ENCODE measurements around the gene ZBTB7C.

DNA sequence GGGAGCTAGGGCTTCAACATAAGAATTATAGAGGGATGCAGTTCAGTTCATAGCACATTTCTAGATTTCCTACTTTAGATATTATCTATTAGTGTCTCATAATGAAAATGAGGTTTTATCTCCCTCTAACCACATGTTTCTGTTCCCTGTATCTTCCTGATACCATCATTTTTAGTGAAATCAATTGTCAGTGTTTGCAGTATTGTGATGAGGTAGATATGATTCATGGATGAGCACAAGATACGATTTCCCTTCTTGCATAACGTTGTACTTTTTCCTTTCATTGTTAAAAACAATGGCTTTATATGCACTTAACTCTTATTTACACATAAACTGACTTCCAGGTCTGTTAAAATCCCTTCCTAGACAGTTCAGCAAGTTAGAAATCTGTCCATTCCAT is 211.4 kb downstream of the ZBTB7C start:
- TF ChIP-seq CBX2 (IDR thresholded peaks at IDR 0.05; ENCODE audit: borderline replicate concordance, low read depth), result no peak
- TF ChIP-seq, protein P1, sequence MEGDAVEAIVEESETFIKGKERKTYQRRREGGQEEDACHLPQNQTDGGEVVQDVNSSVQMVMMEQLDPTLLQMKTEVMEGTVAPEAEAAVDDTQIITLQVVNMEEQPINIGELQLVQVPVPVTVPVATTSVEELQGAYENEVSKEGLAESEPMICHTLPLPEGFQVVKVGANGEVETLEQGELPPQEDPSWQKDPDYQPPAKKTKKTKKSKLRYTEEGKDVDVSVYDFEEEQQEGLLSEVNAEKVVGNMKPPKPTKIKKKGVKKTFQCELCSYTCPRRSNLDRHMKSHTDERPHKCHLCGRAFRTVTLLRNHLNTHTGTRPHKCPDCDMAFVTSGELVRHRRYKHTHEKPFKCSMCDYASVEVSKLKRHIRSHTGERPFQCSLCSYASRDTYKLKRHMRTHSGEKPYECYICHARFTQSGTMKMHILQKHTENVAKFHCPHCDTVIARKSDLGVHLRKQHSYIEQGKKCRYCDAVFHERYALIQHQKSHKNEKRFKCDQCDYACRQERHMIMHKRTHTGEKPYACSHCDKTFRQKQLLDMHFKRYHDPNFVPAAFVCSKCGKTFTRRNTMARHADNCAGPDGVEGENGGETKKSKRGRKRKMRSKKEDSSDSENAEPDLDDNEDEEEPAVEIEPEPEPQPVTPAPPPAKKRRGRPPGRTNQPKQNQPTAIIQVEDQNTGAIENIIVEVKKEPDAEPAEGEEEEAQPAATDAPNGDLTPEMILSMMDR (IDR thresholded peaks at IDR 0.05), result no peak
- TF ChIP-seq POLR2A (IDR thresholded peaks at IDR 0.05; ENCODE audit: low read length), result no peak
- no peak for TF ChIP-seq RFX5 (IDR thresholded peaks at IDR 0.05)
- no peak for TF ChIP-seq FOSL2 (IDR thresholded peaks at IDR 0.05)
- TF ChIP-seq FOSL2 (CRISPR knock-in tag; IDR thresholded peaks at IDR 0.05), result no peak
- no peak for TF ChIP-seq ZNF302 (CRISPR knock-in tag; IDR thresholded peaks at IDR 0.05)
- TF ChIP-seq KDM5A (IDR thresholded peaks at IDR 0.05), result no peak
- TF ChIP-seq SMC3 (IDR thresholded peaks at IDR 0.05), result no peak
- TF ChIP-seq, protein P2, sequence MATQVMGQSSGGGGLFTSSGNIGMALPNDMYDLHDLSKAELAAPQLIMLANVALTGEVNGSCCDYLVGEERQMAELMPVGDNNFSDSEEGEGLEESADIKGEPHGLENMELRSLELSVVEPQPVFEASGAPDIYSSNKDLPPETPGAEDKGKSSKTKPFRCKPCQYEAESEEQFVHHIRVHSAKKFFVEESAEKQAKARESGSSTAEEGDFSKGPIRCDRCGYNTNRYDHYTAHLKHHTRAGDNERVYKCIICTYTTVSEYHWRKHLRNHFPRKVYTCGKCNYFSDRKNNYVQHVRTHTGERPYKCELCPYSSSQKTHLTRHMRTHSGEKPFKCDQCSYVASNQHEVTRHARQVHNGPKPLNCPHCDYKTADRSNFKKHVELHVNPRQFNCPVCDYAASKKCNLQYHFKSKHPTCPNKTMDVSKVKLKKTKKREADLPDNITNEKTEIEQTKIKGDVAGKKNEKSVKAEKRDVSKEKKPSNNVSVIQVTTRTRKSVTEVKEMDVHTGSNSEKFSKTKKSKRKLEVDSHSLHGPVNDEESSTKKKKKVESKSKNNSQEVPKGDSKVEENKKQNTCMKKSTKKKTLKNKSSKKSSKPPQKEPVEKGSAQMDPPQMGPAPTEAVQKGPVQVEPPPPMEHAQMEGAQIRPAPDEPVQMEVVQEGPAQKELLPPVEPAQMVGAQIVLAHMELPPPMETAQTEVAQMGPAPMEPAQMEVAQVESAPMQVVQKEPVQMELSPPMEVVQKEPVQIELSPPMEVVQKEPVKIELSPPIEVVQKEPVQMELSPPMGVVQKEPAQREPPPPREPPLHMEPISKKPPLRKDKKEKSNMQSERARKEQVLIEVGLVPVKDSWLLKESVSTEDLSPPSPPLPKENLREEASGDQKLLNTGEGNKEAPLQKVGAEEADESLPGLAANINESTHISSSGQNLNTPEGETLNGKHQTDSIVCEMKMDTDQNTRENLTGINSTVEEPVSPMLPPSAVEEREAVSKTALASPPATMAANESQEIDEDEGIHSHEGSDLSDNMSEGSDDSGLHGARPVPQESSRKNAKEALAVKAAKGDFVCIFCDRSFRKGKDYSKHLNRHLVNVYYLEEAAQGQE (IDR thresholded peaks at IDR 0.05), result no peak

All from A549 (cell line).